ENCODE data around the gene GRIK1.
A peak's percentile ranks its signal among the peaks of the same experiment; 100 is the strongest.

Gene GRIK1

DNA sequence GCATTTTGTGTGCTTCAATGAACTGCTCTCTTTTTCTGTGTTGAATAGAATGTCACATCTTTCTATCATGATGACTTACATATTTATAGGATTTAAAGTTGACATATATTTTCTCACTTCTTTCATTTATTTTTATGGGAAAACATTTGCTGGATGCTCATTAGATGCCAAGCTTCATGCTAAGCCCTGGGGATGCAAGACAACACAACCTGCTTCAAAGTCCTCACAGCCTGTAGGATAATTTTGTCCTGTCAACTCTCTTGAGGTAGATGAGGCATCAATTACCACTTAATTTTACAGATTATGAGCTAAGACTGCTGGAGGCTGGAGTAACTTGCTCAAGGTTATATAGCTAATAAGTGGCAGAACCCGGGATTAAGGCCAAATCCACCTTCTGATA, 264.3 kb downstream of the GRIK1 start:
- DNase-seq (ENCODE audit: low read depth in 1 of 2, low spot score in 1 of 2): no peak

DNA sequence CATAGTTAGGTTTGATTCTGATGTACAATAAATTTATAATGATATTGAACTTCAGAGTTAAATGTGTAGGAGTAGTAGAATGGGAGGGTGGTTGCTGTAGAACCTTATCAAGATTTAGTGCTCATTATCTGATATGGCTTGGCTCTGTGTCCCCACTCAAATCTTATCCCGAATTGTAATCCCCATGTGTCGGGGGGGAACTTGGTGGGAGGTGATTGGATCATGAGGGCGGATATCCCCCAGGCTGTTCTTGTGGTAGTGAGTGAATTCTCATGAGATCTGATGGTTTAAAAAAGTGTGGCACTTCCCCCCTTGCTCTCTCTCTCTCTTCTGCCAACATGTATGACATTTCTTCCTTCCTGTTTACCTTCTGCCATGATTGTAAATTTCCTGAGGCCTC, 265.5 kb downstream of the GRIK1 start:
- no peak for DNase-seq (ENCODE audit: low read depth in 1 of 2, low spot score in 1 of 2)

DNA sequence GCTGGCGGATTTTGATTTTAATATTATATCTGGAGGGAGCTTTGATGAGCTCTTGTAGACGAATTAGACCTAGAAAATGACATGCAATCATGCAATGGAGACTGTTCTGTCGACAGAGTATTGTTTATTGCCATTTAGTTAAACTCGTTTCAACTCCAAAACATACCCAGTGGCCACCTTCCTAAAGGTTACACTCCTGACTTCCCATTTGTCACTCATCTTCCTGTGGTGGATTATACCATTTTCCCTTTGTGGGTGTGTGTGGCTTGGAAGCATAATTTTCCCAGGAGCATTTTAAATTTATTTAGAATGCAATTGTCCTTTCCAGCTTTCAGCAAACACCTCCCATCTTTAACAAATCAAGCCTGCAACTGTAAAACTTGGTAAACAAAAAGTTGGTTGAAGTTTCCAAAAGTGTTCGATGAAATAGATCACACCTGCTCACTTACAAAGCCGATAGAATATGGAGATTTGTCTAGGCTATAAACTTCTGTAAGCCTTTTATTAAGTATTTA, 266.6 kb downstream of the GRIK1 start:
- no peak for DNase-seq (ENCODE audit: low read depth in 1 of 2, low spot score in 1 of 2)

DNA sequence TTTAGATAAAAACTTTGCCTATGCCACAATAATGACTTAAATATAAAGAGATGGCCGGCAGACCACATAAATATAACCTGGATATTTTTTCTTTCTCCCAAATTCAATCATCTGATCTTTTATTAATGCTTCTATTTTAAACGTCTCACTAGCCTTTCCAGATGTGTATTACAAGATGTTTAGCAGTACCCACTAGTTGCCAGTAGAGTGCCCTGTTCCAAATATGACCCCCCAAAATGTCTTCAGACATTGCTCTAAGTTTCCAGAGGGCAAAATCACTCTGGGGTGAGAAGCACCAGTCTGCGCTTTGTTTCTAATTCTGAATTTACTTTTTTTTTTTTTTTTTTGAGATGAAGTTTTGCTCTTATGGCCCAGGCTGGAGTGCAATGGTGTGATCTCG, 268.1 kb downstream of the GRIK1 start:
- DNase-seq (ENCODE audit: low read depth in 1 of 2, low spot score in 1 of 2): no peak

DNA sequence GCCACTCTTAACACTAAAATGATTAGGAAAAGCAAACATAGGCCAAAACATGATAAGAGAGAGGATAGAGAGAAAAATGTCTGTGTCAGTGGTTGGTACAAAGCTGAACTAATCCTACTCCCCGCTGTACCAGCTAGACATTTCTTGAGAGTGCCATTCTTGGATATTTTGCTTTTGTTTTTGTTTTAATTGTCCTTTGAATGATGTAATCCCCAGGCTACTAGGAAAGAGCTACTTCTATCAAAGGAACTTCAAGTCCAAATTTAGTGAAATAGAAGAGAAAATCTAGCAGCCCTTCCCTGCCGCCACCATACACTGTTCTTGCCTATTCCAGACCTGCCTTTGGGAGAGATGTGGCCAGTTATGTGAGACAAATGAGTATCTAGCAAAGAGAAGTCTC, 269.6 kb downstream of the GRIK1 start:
- no peak for DNase-seq (ENCODE audit: low read depth in 1 of 2, low spot score in 1 of 2)

DNA sequence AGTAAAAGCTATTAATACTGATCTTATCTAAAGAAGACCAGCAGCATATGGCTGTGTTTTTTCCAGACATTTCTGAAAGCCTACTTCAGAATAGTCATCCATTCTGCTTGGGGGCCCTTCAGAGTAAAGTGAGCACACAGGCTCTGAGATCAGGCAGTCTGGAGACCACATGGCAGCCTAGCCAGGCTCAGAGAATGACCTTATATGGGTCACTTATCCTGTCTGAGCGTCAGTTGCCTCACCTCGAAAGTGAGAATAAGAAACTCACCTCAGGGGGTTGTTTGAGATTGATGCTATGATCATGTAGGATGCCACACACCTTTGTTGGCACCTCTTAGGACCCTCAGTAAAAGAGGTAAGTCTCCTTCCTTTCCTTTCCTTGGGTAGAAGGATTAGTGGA, 270.4 kb downstream of the GRIK1 start:
- DNase-seq (ENCODE audit: low read depth in 1 of 2, low spot score in 1 of 2): no peak

DNA sequence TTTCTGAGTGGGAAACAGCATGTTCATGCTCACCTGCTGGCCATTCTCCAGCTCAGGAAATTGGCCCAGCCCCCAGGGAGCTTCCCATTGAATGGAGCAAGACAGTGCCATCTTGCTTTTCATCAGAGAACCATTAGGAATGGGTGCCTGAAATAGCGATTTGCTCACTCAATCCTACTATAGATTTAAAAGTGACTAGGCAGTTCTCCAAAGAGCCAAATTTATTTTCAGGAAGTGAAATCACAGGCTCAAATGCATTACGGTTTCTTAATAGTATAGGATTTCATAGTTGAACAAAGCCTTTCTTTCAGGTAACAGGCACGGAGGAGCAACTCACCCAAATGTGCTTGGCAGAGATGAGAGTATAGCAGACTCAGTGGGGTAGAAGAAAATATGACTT, 272.1 kb downstream of the GRIK1 start:
- DNase-seq (ENCODE audit: low read depth in 1 of 2, low spot score in 1 of 2): no peak

DNA sequence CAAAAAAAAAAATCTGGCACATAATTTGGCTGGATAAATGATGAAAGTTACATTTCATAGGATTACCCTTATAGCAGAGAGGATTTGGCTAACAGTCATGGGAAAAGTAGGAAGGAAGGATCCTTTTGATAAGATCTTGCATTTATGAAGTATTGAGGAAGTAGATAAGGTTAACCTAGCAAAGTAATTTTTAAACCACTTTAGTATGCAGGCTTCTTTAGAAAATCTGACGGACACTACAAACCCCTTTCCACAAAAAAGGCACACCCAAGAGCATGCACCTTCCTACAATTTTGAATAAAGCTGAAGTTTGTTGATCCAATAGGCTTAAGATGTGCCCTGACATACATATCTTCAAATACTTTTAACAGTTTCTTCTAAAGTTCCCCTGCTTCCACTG, 275.2 kb downstream of the GRIK1 start:
- DNase-seq (ENCODE audit: low read depth in 1 of 2, low spot score in 1 of 2): no peak

DNA sequence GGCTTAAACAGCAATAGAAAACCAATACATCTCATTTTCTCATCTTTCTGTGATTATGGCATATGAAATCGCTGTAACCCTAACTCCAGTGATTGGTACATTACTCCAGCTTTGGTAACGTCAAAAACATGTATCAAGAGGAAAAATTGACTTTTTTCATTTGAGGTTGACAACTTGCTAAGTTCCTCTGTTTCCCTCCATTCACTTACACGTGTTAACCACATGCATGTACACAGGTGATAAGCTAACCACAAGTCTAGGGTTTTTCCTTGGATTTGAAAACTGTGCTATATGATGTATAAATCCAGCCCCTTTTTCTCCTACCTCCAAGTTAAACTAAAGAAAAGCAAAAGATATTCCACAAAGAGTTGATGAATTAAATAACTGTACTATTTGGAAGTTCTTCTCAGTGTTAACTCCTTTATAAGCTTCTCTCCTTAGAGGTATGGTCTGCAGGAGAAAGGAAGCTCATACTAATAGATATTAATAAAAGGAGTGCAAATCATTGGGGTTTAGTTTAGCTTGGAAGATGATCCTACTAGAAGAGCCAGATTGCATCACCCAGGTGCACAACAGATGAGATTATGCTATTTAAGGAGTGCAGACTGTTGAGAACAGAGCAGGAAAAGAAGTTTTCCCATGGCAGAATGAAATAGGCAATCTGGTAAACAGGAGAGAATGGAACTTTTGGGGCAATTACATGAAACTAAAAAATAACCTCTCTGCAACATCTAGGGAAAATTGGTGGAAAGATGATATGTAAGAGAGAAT, 277.9 kb downstream of the GRIK1 start:
- no peak for DNase-seq (ENCODE audit: low read depth in 1 of 2, low spot score in 1 of 2)

DNA sequence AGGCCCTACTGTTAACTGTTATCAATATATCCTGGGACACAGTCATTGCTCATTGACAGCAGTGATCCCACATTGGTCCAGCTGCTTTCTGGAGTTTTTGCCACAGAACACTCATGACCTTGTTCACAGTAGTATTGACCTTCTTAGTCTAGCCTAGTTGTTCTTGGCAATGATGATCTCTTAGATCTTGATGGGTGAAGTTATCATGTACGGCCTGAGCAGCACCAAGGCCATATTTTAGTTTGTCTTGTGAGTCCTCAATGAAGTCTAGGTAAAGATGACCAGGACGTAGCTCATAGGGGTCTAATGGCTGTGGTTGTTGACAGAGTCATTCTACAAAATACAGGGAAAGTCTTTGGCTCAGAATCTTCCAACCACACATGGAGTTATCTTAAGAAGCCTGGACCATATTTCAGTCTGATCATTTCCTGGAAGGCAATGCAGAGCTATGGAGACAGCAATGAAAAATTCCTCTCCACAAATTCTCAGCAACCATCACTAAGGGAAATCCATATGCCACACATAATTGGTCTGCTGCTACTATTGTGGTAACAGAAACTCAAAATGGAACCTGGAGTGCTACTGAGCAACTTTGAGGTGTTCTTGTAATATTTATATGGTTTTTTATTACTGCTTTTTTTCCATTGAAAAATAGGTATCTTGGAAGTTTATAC, 279.6 kb downstream of the GRIK1 start:
- no peak for DNase-seq (ENCODE audit: low read depth in 1 of 2, low spot score in 1 of 2)

DNA sequence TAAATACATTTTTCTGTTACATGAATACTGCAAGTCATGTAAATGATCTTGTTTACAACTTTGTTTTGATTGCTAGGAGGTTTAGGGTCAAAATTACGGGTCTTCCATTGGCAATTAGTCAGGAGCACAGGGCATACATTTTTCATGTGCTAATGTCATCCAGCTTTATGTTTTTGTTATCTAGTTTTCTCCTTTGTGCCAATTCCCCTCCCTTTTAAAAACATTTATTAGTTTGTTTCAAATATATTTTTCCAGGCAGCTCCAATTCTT, 280.9 kb downstream of the GRIK1 start:
- no peak for DNase-seq (ENCODE audit: low read depth in 1 of 2, low spot score in 1 of 2)

DNA sequence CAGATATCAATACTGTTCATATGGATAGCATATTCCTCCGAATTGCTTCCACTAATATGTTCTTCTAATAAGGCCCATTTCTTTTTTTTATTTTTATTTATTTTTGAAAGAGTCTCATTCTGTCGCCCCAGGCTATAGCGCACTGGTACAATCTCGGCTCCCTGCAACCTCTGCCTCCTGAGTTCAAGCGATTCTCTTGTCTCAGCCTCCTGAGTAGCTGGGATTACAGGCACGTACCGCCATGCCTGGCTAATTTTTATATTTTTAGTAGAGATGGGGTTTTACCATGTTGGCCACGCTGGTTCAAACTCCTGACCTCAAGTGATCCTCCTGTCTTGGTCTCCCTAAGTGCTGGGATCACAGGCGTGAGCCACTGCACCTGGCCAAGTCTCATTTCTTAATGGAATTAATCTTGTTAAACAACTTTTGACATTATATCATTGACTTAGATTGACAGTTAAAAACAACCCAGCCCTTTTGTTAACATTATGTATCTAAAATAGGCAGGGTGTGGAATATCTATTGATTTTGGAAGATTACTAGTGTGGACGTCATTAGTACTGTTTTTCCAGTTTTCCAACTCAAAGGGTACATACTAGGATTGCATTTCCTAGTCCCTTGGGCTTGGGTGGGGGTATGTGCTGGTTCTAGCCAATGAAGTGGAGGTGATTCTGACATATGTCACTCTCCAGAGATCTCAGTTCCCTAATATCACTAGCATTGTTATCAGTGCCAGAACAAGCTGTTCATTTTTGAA, 281.4 kb downstream of the GRIK1 start:
- no peak for DNase-seq (ENCODE audit: low read depth in 1 of 2, low spot score in 1 of 2)

DNA sequence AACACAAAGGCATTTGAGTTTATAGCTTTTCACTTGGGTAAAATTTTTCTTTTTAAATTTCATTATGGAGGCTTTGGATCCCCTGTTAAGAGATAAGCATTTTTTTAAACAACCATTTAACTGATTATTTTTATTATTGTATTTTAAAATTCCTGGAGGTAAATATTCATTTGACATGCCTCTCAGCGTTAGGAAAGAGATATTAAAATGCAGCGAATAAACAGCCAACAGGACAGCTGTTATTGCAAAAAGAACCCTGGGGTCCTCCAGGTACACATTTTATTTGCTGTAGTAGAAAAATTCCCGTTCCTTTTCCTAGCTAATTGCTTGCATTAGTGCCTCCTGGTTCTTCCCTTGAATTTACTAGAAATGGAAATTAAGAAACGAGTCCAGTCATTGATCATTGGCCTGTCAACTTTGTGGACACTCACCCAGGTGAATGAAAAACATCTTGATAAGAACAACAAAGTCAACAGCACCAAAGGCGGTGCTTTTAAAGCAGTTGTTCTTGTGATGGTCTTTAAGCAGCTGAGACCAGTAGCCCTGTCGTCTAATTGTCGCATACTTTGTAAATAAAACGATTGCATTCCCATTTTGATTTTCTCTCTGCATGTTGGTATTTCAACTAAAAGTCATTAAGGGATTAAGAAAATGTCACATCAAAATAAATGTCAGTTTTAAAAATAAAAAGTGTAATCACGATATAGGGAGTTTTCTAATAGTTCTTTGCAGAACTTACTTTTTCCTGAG, 282.4 kb downstream of the GRIK1 start:
- no peak for DNase-seq (ENCODE audit: low read depth in 1 of 2, low spot score in 1 of 2)

DNA sequence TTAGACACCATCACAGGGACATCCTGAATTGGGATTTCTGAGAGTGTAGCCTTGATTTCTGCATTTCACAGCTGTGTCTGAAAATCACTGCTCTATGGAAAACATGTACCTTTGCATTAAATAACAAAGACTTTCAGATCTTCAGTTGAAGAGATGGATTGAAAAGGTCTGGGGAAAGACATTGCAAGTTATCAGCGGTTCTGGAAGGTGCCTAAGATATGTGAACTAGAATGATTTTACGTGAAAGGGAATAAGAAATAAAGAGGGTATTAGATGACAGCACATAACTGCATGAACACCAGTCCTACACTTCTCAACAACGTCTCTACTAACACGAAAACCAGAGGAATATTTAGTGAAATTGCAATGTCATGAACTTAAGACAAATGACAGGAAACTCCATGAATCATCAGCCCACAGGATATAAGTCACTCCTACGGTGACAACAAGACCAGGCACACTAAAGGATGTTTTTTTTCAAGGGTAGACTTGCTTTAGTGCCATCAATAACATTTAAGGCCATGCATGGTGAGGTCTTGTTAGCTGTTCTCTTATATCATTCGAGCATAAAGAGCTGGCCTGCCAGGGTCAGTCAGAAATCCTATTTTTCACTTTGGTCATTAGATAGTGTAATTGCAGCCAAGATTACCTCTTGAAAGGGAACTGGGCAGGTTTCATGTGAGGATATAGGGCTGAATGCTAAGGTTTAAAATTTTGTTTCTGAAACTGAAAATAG, 283.1 kb downstream of the GRIK1 start:
- DNase-seq (ENCODE audit: low read depth in 1 of 2, low spot score in 1 of 2): peak in 1 of 2 donors; percentile 17

DNA sequence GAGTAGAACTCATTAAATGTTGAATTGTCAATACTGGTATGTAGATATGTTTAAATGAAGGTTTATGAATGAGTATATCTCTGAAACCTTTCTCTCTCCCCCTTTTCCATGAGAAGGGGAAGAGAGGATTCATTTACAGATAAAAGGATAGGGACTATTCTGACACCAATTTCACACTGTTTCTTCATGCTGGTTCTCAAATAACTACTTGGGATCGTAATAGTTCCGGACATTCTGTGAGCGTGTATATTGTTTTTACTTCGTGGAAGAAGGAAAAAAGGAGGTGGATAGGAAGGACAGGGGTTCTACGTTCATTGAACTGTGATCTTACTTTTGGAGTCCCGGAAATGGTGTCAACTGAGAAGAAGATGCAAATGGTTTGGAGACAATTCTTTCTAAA, 284.2 kb downstream of the GRIK1 start:
- DNase-seq (ENCODE audit: low read depth in 1 of 2, low spot score in 1 of 2): no peak

DNA sequence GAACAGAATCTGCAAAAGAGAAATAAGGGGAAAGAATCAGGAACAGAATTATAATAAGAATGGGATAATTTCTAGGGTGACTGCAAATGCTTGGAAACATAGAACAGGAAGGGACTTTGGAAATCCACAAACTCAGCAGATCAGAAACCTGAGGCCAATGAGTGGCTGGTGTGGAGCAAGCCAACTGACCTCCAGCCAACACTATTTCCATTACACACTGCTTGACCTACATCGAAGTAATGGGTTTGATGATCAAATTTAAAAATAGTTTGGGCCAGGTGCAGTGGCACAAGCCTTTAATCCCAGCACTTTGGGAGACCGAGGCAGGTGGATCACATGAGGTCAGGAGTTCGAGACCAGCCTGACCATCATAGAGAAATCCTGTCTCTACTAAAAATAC, 284.9 kb downstream of the GRIK1 start:
- no peak for DNase-seq (ENCODE audit: low read depth in 1 of 2, low spot score in 1 of 2)

DNA sequence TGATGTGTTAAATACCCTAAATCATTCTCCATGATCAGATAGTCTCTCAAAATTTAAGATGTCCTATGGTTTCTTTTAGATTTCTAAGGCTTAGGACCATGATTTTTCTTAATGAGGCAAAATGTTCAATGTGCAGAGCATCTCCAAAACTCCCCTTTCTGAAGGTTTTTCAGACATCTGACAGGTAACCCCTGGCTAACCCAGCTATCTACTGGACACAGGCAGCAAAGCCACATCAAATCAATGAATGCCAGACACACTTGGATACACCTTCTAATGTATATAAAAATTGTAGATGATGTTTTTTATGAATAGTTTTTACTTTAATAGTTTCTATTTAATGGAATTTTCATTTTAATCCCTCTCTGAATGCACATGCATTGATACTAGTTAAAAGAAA, 285.6 kb downstream of the GRIK1 start:
- DNase-seq (ENCODE audit: low read depth in 1 of 2, low spot score in 1 of 2): no peak

DNA sequence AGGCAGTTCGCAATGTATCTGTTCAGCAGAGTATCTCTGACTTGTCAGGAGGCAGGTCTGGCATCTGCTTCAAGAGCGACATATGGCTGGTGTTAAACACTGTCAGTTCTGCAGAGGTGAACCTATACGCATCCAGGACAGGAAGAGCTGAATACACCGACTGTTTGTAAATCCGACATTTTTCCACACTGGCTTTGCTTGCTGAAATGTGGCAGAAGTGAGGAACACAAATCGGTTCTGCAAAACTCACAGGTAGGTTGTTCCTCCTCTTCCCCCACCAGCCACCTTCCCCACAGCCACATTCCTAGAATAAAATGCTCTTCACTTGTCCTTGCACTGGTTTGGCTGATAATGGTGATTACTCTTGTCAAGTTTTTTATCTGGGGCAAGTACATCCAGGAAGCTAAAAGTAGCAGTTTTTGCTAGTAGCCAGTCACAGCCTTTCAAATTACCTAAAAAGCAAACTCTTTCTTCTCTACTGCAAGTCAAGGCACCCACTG, 289.2 kb downstream of the GRIK1 start:
- no peak for DNase-seq (ENCODE audit: low read depth in 1 of 2, low spot score in 1 of 2)

DNA sequence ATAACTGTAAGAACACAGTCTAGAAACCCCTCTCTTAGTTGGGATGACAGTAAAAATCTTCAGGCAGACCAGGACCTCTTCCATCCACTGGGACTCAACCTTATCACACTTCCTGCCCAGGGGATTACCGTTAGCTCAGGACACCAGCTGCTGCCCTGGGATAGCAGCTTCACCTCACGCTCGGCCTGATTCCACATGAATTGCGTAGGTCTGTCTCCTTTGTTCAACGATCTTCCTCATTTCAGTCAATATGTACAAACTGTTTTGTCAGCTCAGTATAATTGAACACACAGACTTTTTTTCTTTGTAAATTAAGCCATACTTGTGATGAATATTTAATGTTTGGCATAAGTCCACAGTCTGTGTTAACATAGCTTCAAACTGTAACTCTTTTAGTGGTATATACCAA, 290.4 kb downstream of the GRIK1 start:
- DNase-seq (ENCODE audit: low read depth in 1 of 2, low spot score in 1 of 2): no peak

DNA sequence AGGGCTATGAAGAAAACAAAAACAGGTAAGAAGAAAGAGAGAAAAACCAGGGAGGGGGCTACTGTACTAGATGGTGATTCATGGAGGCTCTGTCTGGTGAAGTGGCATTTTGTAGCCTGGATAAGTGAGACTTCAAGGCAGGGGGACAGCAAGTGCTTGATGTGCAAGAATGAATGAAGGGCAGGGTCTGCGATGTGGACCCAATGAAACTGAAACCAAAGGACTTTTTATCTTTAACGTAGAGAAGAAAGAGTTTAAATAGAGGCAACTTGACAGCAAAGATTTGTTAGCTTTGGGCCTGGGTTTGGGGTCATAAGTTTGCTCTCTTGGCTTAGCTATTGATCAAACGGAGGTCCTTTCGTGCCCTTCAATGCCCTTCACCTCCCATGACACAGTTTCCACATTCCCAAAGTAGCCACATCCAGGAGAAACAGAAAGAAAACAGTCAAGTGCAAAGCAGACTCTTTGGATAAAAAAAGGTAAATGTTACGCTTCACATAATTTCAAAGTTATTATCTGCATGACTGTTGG, 291.0 kb downstream of the GRIK1 start:
- DNase-seq (ENCODE audit: low read depth in 1 of 2, low spot score in 1 of 2): no peak

Measured in activated CD4-positive, alpha-beta T cell treated with anti-CD3 and anti-CD28 coated beads, Interleukin-2, amount 50 U/mL, for 24 hours (primary cell).